ENCODE results near the gene GOLGA8K. TPM values are rescaled to one million over a fixed set of nuclear protein-coding genes. Genes with fewer than 3 reads are reported as not detected.
"Not testable (repeated sequence)": the region's sequence is repeated elsewhere in the genome, so short reads cannot be mapped to it uniquely, and the experiment has no call there.

The GOLGA8K gene
- total and polyA plus RNA-seq, 2 donors (not counting 1 experiment from before 2014, with no cell fraction given), result 0.13 to 0.59 TPM

GRCh38 chr15:32388050-32388648 lies 14.9 kb downstream of the GOLGA8K start:
- H3K9me3 Mint-ChIP-seq (ENCODE audit: insufficient read depth); H3K4me1 ChIP-seq (ENCODE audit: control insufficient read depth in 2 of 2, insufficient read depth in 2 of 2, low read length in 2 of 2); H3K4me2 ChIP-seq (replicated peaks; ENCODE audit: low read depth, low read length, poor library complexity, severe bottlenecking); intact Hi-C loops (cut with micrococcal nuclease); H3K27ac Mint-ChIP-seq; H3K27ac ChIP-seq (ENCODE audit: low read length in 2 of 2); H3K9me3 ChIP-seq (ENCODE audit: control extremely low read depth in 1 of 3, control insufficient read depth in 2 of 3, insufficient read depth in 1 of 3, low read length in 2 of 3); POLR2A ChIA-PET; H4K20me1 ChIP-seq (ENCODE audit: control insufficient read depth, insufficient read depth, low read length, poor library complexity, severe bottlenecking); H3K27me3 ChIP-seq (replicated peaks in 1 of 4; ENCODE audit: control extremely low read depth in 1 of 4, control insufficient read depth in 3 of 4, insufficient read depth in 4 of 4, low read length in 3 of 4); H3K36me3 ChIP-seq (replicated peaks in 1 of 2; ENCODE audit: control extremely low read depth in 1 of 2, control insufficient read depth in 1 of 2, extremely low read depth in 1 of 2, insufficient read depth in 2 of 2, low read length in 1 of 2); CTCF ChIA-PET; DNase-seq; H3K4me3 Mint-ChIP-seq; H3K4me1 Mint-ChIP-seq; H2AFZ ChIP-seq (ENCODE audit: insufficient read depth, low read depth, low read length, poor library complexity, severe bottlenecking); ATAC-seq (ENCODE audit: low read depth); H3K9ac ChIP-seq (ENCODE audit: low read length); H3K4me3 ChIP-seq (ENCODE audit: control extremely low read depth in 1 of 5, extremely low read depth in 1 of 5, insufficient read depth in 1 of 5, low read depth in 2 of 5, low read length in 4 of 5); H3K27me3 Mint-ChIP-seq; H3K79me2 ChIP-seq (ENCODE audit: control insufficient read depth, insufficient read depth, low read length): not testable (repeated sequence)
- no CpG with 5 or more reads among the region's 14 CpGs for WGBS (ENCODE audit: insufficient coverage)

GRCh38 chr15:32385823-32386495 lies 17.1 kb downstream of the GOLGA8K start:
- H3K4me1 Mint-ChIP-seq; ATAC-seq (ENCODE audit: low read depth); H3K27ac Mint-ChIP-seq; DNase-seq; H3K9me3 Mint-ChIP-seq (ENCODE audit: insufficient read depth); H3K4me3 ChIP-seq (ENCODE audit: control extremely low read depth in 1 of 5, extremely low read depth in 1 of 5, insufficient read depth in 1 of 5, low read depth in 2 of 5, low read length in 4 of 5); POLR2A ChIA-PET; CTCF ChIA-PET; H3K27ac ChIP-seq (ENCODE audit: low read length in 2 of 2); H3K27me3 ChIP-seq (replicated peaks in 1 of 4; ENCODE audit: control extremely low read depth in 1 of 4, control insufficient read depth in 3 of 4, insufficient read depth in 4 of 4, low read length in 3 of 4); intact Hi-C loops (cut with micrococcal nuclease); H4K20me1 ChIP-seq (ENCODE audit: control insufficient read depth, insufficient read depth, low read length, poor library complexity, severe bottlenecking); H3K4me3 Mint-ChIP-seq; H3K4me2 ChIP-seq (replicated peaks; ENCODE audit: low read depth, low read length, poor library complexity, severe bottlenecking); H3K9ac ChIP-seq (ENCODE audit: low read length); H3K9me3 ChIP-seq (ENCODE audit: control extremely low read depth in 1 of 3, control insufficient read depth in 2 of 3, insufficient read depth in 1 of 3, low read length in 2 of 3); H3K79me2 ChIP-seq (ENCODE audit: control insufficient read depth, insufficient read depth, low read length); H2AFZ ChIP-seq (ENCODE audit: insufficient read depth, low read depth, low read length, poor library complexity, severe bottlenecking); H3K4me1 ChIP-seq (ENCODE audit: control insufficient read depth in 2 of 2, insufficient read depth in 2 of 2, low read length in 2 of 2); H3K36me3 ChIP-seq (replicated peaks in 1 of 2; ENCODE audit: control extremely low read depth in 1 of 2, control insufficient read depth in 1 of 2, extremely low read depth in 1 of 2, insufficient read depth in 2 of 2, low read length in 1 of 2); H3K27me3 Mint-ChIP-seq: not testable (repeated sequence)
- no CpG with 5 or more reads among the region's 13 CpGs for WGBS (ENCODE audit: insufficient coverage)

- H3K27ac ChIP-seq (ENCODE audit: low read length in 2 of 2); H2AFZ ChIP-seq (ENCODE audit: insufficient read depth, low read depth, low read length, poor library complexity, severe bottlenecking); H3K4me2 ChIP-seq (replicated peaks; ENCODE audit: low read depth, low read length, poor library complexity, severe bottlenecking); H3K4me3 Mint-ChIP-seq; H3K79me2 ChIP-seq (ENCODE audit: control insufficient read depth, insufficient read depth, low read length); intact Hi-C loops (cut with micrococcal nuclease); H3K27me3 Mint-ChIP-seq; H3K4me3 ChIP-seq (ENCODE audit: control extremely low read depth in 1 of 5, extremely low read depth in 1 of 5, insufficient read depth in 1 of 5, low read depth in 2 of 5, low read length in 4 of 5); H3K27me3 ChIP-seq (replicated peaks in 1 of 4; ENCODE audit: control extremely low read depth in 1 of 4, control insufficient read depth in 3 of 4, insufficient read depth in 4 of 4, low read length in 3 of 4); H4K20me1 ChIP-seq (ENCODE audit: control insufficient read depth, insufficient read depth, low read length, poor library complexity, severe bottlenecking); H3K27ac Mint-ChIP-seq; H3K9me3 ChIP-seq (ENCODE audit: control extremely low read depth in 1 of 3, control insufficient read depth in 2 of 3, insufficient read depth in 1 of 3, low read length in 2 of 3); ATAC-seq (ENCODE audit: low read depth); H3K9ac ChIP-seq (ENCODE audit: low read length); POLR2A ChIA-PET; H3K36me3 ChIP-seq (replicated peaks in 1 of 2; ENCODE audit: control extremely low read depth in 1 of 2, control insufficient read depth in 1 of 2, extremely low read depth in 1 of 2, insufficient read depth in 2 of 2, low read length in 1 of 2); CTCF ChIA-PET; H3K4me1 Mint-ChIP-seq; H3K9me3 Mint-ChIP-seq (ENCODE audit: insufficient read depth); DNase-seq; H3K4me1 ChIP-seq (ENCODE audit: control insufficient read depth in 2 of 2, insufficient read depth in 2 of 2, low read length in 2 of 2): not testable (repeated sequence)
- WGBS (ENCODE audit: insufficient coverage), result no CpG with 5 or more reads among the region's 2 CpGs
Observed at GRCh38 chr15:32374185-32374584, 28.9 kb downstream of the GOLGA8K start.

- CTCF ChIA-PET; H3K36me3 ChIP-seq (replicated peaks in 1 of 2; ENCODE audit: control extremely low read depth in 1 of 2, control insufficient read depth in 1 of 2, extremely low read depth in 1 of 2, insufficient read depth in 2 of 2, low read length in 1 of 2); H3K79me2 ChIP-seq (ENCODE audit: control insufficient read depth, insufficient read depth, low read length); H3K4me1 ChIP-seq (ENCODE audit: control insufficient read depth in 2 of 2, insufficient read depth in 2 of 2, low read length in 2 of 2); ATAC-seq (ENCODE audit: low read depth); H4K20me1 ChIP-seq (ENCODE audit: control insufficient read depth, insufficient read depth, low read length, poor library complexity, severe bottlenecking); H3K27me3 ChIP-seq (replicated peaks in 1 of 4; ENCODE audit: control extremely low read depth in 1 of 4, control insufficient read depth in 3 of 4, insufficient read depth in 4 of 4, low read length in 3 of 4); intact Hi-C loops (cut with micrococcal nuclease); H2AFZ ChIP-seq (ENCODE audit: insufficient read depth, low read depth, low read length, poor library complexity, severe bottlenecking); H3K4me1 Mint-ChIP-seq; H3K27ac Mint-ChIP-seq; H3K4me3 Mint-ChIP-seq; DNase-seq; H3K27ac ChIP-seq (ENCODE audit: low read length in 2 of 2); H3K9me3 ChIP-seq (ENCODE audit: control extremely low read depth in 1 of 3, control insufficient read depth in 2 of 3, insufficient read depth in 1 of 3, low read length in 2 of 3); H3K27me3 Mint-ChIP-seq; H3K9ac ChIP-seq (ENCODE audit: low read length); H3K4me2 ChIP-seq (replicated peaks; ENCODE audit: low read depth, low read length, poor library complexity, severe bottlenecking); H3K4me3 ChIP-seq (ENCODE audit: control extremely low read depth in 1 of 5, extremely low read depth in 1 of 5, insufficient read depth in 1 of 5, low read depth in 2 of 5, low read length in 4 of 5); POLR2A ChIA-PET; H3K9me3 Mint-ChIP-seq (ENCODE audit: insufficient read depth): not testable (repeated sequence)
- WGBS (ENCODE audit: insufficient coverage), result no CpG with 5 or more reads among the region's 6 CpGs
Observed at GRCh38 chr15:32373707-32374106, 29.4 kb downstream of the GOLGA8K start.
